Ishikawa (cell line): ENCODE results near the gene GNAT3.

Experiments
- CEBPB ChIP-seq: IDR thresholded peaks from 2 replicates; pipeline ENCODE4 v1.6.1; 2012
- CREB1 ChIP-seq: IDR thresholded peaks from 2 replicates; pipeline ENCODE4 v1.6.1; 2012; ENCODE audit warnings: low read depth
- EP300 ChIP-seq: IDR thresholded peaks from 2 replicates; pipeline ENCODE4 v1.6.1; 2012; ENCODE audit warnings: borderline replicate concordance
- REST ChIP-seq: IDR thresholded peaks from 2 replicates; pipeline ENCODE4 v1.6.1; 2012; ENCODE audit warnings: low read depth, mild to moderate bottlenecking
- TAF1 ChIP-seq: IDR thresholded peaks from 2 replicates; pipeline ENCODE4 v1.6.1; 2012; ENCODE audit warnings: low read depth, mild to moderate bottlenecking
- TCF12 ChIP-seq: IDR thresholded peaks from 2 replicates; pipeline ENCODE4 v1.6.1; 2012; ENCODE audit warnings: low read depth
- YY1 ChIP-seq: IDR thresholded peaks from 2 replicates; pipeline ENCODE4 v1.6.1; 2012; ENCODE audit warnings: low read depth
- TF ChIP-seq, protein P1 (sequence below): IDR thresholded peaks from 2 replicates; pipeline ENCODE4 v1.6.1; 2012

DNA sequence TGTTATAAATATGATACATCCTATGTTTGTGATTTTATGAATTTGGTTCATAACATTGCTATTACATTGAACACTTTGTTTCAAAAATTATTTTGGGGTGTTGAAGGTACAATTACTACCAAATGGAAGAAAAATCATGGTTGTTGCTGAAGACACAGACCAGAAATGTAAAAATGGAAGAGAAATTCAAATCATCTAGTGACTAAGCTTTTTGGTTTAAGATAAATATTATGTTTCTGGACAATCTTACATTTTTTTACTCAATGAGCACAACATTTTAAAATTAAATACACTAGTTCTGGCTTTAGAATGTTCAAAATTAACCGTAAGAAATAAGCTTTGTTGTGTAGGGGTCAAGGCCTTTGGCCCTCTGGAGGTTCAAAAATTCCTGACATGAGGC is 82.7 kb downstream of the GNAT3 start:
- TF ChIP-seq EP300 = no peak
- no peak for TF ChIP-seq CREB1
- no peak for TF ChIP-seq YY1
- TF ChIP-seq TAF1 = no peak
- TF ChIP-seq TCF12 = no peak
- no peak for TF ChIP-seq REST
- no peak for TF ChIP-seq CEBPB
- TF ChIP-seq, protein P1, sequence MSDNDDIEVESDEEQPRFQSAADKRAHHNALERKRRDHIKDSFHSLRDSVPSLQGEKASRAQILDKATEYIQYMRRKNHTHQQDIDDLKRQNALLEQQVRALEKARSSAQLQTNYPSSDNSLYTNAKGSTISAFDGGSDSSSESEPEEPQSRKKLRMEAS = no peak
